ENCODE results near the gene NCSTN.

NCSTN gene

GRCh38 chr1:160406131-160406968 lies 63.2 kb downstream of the NCSTN start:
- DNase-seq (ENCODE audit: low read depth), result no peak

GRCh38 chr1:160407839-160408801 lies 64.9 kb downstream of the NCSTN start:
- DNase-seq (ENCODE audit: low read depth), result no peak
